Measurements from ENCODE around the gene NCR2.

The NCR2 gene

DNA sequence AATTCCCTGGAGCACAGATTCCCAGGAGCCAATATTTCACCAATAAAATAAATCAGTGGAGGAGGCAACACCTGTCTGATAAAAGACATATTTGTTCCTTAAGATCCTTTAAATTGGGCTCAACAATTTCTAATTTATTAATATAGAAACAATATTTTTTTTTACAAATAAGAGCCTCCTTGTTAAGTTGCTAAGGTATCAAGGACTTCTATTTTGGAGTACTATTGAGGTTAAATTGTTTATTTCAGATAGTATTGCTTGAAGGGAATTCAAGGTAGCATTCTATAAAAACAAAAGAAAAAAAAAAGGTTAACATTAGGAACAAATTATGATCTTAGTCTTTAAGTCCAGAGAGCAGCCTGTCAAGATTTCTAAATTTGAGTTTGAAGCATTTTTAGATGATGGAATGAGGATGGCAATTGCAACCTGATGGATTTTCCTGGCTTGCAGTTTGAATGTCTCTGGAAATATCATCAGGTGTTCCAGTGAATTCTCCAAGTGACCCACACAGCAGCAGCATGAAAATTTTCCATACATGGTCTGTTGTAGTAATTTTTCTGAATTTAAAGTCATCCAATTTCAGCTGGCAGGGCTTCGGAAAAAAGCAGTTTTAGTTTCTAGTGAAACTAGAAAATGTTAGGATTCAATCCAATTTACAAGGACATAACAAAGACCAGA, 19.3 kb upstream of the NCR2 start:
- CTCF ChIA-PET: interaction anchor here (1.5 to 6.4 kb wide), 4 partner anchors 9 to 52 kb away, joined by 3 to 72 read pairs (median 8); no protein-coding TSS in a partner anchor
- no peaks in the 10 kb centered on the region for H3K36me3 Mint-ChIP-seq
- peaks cover 24% of the 10 kb centered on the region for H3K4me1 Mint-ChIP-seq
- no peaks in the 10 kb centered on the region for H3K9me3 Mint-ChIP-seq
- DNase-seq: no peak
- H3K27me3 Mint-ChIP-seq: peaks cover 56% of the 10 kb centered on the region
- H3K27ac Mint-ChIP-seq: no peak overlapping the region
- H3K4me3 Mint-ChIP-seq: no peak overlapping the region

DNA sequence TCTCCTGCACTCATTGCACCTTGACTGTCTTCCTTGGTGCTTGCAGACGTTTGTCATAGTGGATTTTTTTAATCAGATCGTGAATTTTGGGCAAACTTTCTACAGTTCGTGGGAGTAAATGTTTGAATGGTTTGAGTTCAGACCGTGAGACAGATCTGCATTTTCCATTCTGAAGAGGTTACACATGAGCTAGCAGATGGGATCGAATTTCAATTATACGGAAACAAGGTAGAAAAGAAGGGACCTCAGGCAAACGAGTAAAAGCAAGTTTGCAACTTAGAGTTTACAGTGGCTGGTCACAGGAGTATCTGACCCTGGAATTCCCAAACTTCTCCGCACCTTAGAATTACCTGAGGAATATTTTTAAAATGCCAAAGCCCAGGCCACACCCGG, 17.2 kb upstream of the NCR2 start:
- no peak overlapping the region for H3K4me3 Mint-ChIP-seq
- peaks cover 37% of the 10 kb centered on the region for H3K27me3 Mint-ChIP-seq
- no peak overlapping the region for H3K27ac Mint-ChIP-seq
- peaks cover 24% of the 10 kb centered on the region for H3K4me1 Mint-ChIP-seq
- H3K36me3 Mint-ChIP-seq: no peaks in the 10 kb centered on the region
- H3K9me3 Mint-ChIP-seq: no peaks in the 10 kb centered on the region
- CTCF ChIA-PET: interaction anchor here (0.9 to 6.4 kb wide), 10 partner anchors 10 to 239 kb away, joined by 3 to 72 read pairs (median 4); no protein-coding TSS in a partner anchor
- DNase-seq: no peak

DNA sequence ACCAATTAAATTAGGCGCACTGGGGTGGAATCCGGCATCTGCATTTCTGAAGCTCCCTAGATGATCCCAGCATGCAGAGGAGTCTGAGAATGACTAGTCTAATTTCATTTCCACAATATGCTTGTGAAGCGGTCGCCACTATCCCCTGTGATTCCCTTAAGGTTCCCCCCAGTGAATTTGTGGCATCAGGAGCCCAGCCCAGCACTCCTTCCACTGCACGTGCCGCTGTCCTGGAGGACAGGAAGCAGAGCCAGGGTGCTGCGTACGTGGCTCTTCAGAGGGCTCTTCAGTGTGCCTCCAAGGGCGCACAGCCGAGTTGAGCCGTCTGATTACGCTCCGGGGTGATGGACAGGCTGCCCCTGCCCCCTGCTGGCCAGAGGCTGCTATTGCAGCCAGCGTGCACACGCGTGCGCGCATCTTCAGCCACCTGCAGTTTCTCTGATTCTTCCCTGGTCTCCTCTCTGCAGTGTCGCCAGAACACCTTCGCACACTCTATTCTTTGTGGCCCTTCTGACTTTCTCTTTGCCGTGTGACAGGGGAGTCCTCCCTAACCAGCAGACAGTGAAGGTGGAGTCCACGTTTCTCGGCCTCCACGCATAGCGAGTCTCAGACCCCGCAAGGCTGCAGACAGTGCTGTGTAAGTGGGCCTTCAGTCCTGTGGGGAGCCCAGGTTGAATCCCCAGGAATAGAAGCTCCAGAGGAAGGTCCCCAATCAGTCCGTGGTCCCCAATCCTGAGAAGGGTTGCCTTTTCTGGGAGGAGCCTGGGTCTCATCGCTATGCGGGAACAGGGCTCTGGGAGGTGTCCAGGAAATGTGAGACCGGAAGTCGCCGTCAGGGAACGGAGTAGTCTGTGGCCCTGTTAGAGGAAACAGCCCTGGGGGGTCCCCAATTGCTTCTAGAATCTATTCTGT, 16.5 kb upstream of the NCR2 start:
- CTCF ChIA-PET: interaction anchor here (0.6 to 6.4 kb wide), 27 partner anchors 9 to 256 kb away, joined by 3 to 72 read pairs (median 4); no protein-coding TSS in a partner anchor
- H3K9me3 Mint-ChIP-seq: no peaks in the 10 kb centered on the region
- DNase-seq: peak; percentile 89
- peaks cover 31% of the 10 kb centered on the region for H3K27me3 Mint-ChIP-seq
- no peak overlapping the region for H3K27ac Mint-ChIP-seq
- H3K4me1 Mint-ChIP-seq: peaks cover 24% of the 10 kb centered on the region
- H3K4me3 Mint-ChIP-seq: peak overlapping the region; percentile 2
- no peaks in the 10 kb centered on the region for H3K36me3 Mint-ChIP-seq

DNA sequence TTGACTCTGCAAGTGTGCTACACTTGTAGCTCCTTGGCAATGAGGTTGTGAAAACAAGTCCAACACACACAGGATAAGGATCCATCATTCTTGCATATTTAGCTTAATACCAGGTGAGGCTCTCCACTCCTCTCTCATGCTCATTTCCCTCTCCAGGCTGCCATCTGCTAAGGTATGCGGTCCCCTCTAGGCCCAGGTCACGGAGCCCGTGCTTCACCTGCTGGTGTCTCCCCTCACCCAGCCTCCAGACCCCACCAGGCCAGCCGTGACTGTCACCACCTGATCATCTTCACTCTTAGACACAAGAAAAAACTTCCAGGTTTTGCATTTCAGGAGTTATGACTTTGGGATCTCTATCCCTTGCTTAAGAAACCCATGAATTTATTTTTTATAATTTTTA, 14.2 kb upstream of the NCR2 start:
- peaks cover 24% of the 10 kb centered on the region for H3K4me1 Mint-ChIP-seq
- H3K27me3 Mint-ChIP-seq: peaks cover 29% of the 10 kb centered on the region
- H3K27ac Mint-ChIP-seq: no peak overlapping the region
- no peaks in the 10 kb centered on the region for H3K36me3 Mint-ChIP-seq
- CTCF ChIA-PET: interaction anchor here (1.1 to 6.4 kb wide), 10 partner anchors 11 to 230 kb away, joined by 3 to 72 read pairs (median 10); no protein-coding TSS in a partner anchor
- no peak for DNase-seq
- H3K4me3 Mint-ChIP-seq: no peak overlapping the region
- H3K9me3 Mint-ChIP-seq: no peaks in the 10 kb centered on the region

DNA sequence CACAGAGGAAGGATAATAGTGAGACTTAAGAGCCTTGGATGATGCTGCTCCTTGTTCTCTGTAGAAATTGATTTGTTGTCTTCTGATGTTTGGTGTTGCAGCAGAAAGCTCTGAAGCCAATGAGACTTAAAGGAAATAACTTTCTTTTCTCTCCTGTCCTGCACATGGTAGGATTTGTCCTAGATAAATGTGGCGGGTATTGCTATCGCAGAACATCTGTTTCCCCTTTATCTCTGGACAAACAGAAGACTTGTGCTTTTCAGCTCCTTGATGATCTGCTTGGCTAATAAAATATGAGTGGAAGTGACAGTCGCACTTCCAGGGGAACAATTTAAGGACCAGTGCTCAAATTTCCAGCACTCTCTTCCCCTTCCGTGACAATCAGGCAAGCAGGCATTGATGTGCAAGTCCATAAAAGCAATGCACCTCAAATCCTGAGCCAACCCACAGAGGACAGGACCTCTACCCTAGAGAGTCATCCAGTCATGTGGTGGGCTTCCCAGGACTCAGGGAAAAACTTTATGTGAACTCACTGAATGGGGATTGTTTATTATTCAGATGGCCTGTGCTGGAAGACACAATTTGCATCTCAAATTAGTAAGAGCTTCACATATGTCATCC, 9.9 kb upstream of the NCR2 start:
- peaks cover 33% of the 10 kb centered on the region for H3K27me3 Mint-ChIP-seq
- no peak overlapping the region for H3K4me3 Mint-ChIP-seq
- no peaks in the 10 kb centered on the region for H3K9me3 Mint-ChIP-seq
- DNase-seq: no peak
- no peaks in the 10 kb centered on the region for H3K36me3 Mint-ChIP-seq
- H3K4me1 Mint-ChIP-seq: no peaks in the 10 kb centered on the region
- no peak overlapping the region for H3K27ac Mint-ChIP-seq
- CTCF ChIA-PET: no interaction called here

DNA sequence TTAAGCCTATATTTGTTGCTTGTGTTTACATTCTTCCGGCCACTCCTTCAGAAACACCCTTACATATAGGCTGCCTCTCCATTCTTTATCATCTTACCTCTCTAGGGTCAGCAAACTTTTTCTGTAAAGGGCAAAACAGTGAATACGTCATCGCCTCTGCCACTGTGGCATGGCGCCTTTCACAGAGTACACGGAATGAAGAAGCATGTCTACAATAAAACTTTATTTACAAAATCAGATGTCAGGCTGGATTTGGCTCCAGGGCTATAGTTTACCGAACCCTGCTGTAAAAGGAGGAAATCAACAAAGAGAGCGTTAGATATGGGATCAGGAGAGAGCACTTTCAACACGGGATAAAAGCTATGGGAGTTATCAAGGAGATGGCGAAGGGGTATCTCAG, 9.3 kb upstream of the NCR2 start:
- H3K27ac Mint-ChIP-seq: no peak overlapping the region
- CTCF ChIA-PET: no interaction called here
- H3K4me3 Mint-ChIP-seq: no peak overlapping the region
- H3K27me3 Mint-ChIP-seq: peaks cover 33% of the 10 kb centered on the region
- no peaks in the 10 kb centered on the region for H3K9me3 Mint-ChIP-seq
- no peaks in the 10 kb centered on the region for H3K4me1 Mint-ChIP-seq
- DNase-seq: no peak
- H3K36me3 Mint-ChIP-seq: no peaks in the 10 kb centered on the region

DNA sequence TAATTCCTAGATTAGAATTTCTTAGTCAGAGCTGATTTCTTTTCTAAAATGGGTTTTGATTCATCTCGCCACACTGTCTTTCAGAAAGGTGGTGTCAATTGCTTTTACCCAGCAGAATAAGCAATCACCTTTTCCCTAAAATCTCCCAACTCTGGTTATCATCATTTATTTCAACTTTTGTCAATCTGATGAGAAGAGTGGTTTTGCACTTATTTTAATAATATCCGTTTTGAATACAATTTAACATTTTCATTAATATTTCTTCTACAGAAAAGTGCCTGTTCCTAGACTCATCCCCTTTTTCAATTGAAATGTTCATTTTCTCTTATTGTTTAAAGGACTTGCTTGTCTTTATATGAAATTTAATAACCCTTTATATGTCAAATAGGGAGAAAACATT, 8.2 kb upstream of the NCR2 start:
- Mint-ChIP-seq H3K27ac (no peak overlapping the region), H3K4me1 (peaks cover 7% of the 10 kb centered on the region), H3K27me3 (peaks cover 43% of the 10 kb centered on the region), H3K9me3 (no peaks in the 10 kb centered on the region), H3K36me3 (no peaks in the 10 kb centered on the region), H3K4me3 (no peak overlapping the region)
- DNase-seq: no peak
- CTCF ChIA-PET: no interaction called here

DNA sequence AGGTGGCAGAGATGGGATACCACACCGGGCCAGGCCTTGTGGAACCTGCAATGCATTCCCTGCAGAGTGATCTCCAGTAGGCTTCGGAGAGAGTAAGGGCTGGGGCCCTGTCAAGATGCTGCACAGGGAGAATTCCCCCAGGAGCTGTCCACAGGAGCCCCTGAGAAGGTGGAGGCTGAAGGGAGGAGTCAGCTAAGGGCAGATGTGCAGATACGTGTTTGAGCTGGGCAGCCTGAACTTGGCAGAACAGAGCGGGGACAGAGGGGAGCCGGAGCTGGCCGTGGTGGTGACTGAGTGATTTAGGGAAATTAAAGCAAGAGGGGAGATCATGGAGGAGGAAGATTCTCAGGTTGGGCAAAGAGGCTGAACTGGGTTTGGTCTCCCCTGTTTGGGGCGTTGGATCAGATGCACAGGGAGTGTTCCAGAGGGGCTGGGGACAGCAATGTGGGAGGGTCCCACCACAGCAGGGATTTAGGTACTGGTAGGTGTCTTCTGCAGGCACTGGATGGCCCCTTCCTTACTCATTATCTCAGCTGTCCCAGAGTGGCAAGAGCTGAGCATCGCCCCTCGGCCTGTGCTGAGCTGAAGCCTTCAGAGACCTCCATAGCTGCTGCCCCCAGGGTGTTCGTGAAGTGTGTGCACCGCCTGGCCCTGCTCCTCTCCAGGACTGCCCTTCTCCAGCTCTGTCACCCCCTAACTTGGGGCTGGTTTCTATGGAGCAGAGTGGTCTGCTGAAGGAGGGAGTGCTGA, 3.8 kb upstream of the NCR2 start:
- no peaks in the 10 kb centered on the region for H3K36me3 Mint-ChIP-seq
- peaks cover 32% of the 10 kb centered on the region for H3K4me1 Mint-ChIP-seq
- DNase-seq: no peak
- H3K4me3 Mint-ChIP-seq: no peak overlapping the region
- H3K27me3 Mint-ChIP-seq: peaks cover 40% of the 10 kb centered on the region
- no peak overlapping the region for H3K27ac Mint-ChIP-seq
- CTCF ChIA-PET: interaction anchor here (1.0 kb wide), 1 partner anchor 15 kb away, joined by 3 read pairs; no protein-coding TSS in a partner anchor
- no peaks in the 10 kb centered on the region for H3K9me3 Mint-ChIP-seq

DNA sequence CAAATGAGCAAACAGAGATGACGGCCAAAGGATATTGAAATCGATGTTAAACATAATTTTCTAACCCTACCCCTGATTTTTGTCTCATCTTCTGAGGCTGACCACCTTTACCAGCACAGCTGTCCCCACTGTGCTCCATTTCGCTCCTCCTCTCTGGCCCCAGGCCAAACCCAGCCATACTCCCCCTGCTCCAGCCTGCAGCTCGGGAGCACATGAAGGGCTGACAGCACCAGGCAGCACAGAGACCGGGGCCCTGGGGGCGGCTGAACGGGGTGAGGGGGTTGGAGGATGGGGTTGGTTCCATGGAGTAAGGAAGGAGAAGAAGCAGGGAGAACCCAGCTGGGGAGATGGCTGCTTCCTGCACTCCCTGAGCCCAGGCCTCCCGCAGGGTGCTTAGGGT, 3.2 kb upstream of the NCR2 start:
- Mint-ChIP-seq H3K27me3 (peaks cover 41% of the 10 kb centered on the region), H3K9me3 (no peaks in the 10 kb centered on the region), H3K36me3 (no peaks in the 10 kb centered on the region), H3K4me1 (peaks cover 32% of the 10 kb centered on the region), H3K4me3 (no peak overlapping the region), H3K27ac (no peak overlapping the region)
- CTCF ChIA-PET: interaction anchor here (1.0 to 3.0 kb wide), 4 partner anchors 12 to 351 kb away, joined by 3 to 17 read pairs (median 4); no protein-coding TSS in a partner anchor
- no peak for DNase-seq

DNA sequence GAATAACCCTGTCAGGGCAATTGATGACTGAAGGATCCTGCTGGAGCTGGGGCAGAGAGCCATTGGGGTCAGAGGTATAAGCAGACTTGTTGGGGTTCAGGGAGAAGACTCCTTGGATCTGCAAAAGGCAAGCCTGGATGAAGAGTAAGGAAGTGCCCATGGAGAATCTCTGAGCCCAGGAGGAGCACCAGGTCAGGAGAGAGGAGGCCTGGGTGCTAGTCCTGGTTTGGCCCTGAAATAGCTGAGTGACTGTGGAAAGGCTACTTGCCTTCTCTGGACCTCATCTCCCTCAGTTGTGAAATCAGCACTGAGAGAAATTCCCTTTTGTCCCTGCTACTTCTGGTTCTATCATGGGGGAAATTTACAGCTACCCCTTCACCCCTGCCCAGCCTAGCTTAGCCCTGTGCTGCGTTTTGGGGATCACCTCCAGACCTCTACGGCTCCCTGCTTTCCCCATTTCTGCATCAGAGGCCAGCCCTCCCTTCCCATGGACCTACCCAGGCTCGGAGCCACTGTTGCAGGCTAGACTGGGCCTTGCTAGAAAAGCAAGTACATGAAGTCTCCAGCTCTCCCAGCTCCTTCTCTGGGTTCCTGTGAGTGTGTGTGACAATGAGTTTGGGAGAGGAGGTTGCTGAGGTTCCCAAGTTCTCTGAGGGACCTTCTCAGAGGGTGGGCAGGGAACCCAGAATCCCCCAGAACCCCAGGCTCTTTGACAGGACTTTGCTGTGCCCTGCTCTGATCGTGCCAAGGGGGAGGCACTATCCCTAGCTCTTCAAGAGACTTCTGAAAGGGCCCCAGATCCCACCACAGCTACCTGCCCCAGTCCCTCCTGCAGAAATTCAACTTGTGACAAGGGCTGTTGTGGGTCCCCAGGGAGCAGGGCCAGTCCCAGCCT, 2.3 kb upstream of the NCR2 start:
- peaks cover 32% of the 10 kb centered on the region for H3K4me1 Mint-ChIP-seq
- H3K27me3 Mint-ChIP-seq: peaks cover 41% of the 10 kb centered on the region
- H3K4me3 Mint-ChIP-seq: no peak overlapping the region
- no peak for DNase-seq
- peak overlapping the region; percentile 58 for H3K27ac Mint-ChIP-seq
- CTCF ChIA-PET: interaction anchor here (0.6 to 3.0 kb wide), 10 partner anchors 9 to 350 kb away, joined by 3 to 17 read pairs (median 4); no protein-coding TSS in a partner anchor
- H3K9me3 Mint-ChIP-seq: no peaks in the 10 kb centered on the region
- no peaks in the 10 kb centered on the region for H3K36me3 Mint-ChIP-seq

DNA sequence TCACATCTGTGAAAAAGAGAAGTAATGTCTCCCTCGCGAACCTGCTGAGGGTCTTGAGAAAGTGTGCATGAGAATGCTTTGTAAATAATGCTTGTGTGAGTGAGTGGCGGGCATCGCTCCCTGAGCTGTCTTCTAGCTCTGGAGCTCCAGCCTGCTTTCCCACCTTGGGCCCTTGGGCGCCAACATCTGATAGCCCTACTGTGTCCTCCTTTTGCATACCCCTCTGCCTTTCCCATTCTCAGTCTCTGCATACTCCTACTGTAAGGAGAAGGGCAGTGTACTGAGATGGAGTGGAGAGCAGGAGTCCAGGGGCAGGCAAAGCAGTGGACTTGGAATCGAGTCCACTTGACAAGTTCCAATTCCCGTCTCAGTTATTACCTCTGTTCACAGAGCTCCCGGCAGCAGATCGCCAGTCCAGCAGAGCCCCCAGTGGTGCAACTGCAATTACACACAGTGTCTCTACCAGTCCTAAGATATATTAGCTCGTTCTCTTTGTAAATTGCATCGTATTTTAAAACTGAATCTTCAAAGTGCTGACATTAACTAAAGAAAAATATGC, 847 bp upstream of the NCR2 start:
- H3K27ac Mint-ChIP-seq: no peak overlapping the region

DNA sequence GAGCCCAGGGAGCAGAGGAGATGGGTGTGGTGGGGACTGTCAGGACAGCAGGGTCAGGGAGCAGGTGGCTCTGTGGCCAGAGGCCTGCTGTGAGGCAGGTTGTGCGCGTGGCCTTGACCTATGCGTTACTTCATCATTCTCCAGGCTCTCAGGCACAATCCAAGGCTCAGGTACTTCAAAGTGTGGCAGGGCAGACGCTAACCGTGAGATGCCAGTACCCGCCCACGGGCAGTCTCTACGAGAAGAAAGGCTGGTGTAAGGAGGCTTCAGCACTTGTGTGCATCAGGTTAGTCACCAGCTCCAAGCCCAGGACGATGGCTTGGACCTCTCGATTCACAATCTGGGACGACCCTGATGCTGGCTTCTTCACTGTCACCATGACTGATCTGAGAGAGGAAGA, 535 bp downstream of the NCR2 start:
- no peaks in the 10 kb centered on the region for H3K36me3 Mint-ChIP-seq
- DNase-seq: no peak
- H3K9me3 Mint-ChIP-seq: no peaks in the 10 kb centered on the region
- H3K27ac Mint-ChIP-seq: no peak overlapping the region
- peaks cover 32% of the 10 kb centered on the region for H3K4me1 Mint-ChIP-seq
- H3K27me3 Mint-ChIP-seq: peaks cover 37% of the 10 kb centered on the region
- CTCF ChIA-PET: interaction anchor here (1.0 to 1.6 kb wide), 2 partner anchors 34 to 40 kb away, joined by 3 to 4 read pairs; no protein-coding TSS in a partner anchor
- no peak overlapping the region for H3K4me3 Mint-ChIP-seq

More for the DNA sequence above, 847 bp upstream of the NCR2 start:
- CTCF ChIA-PET: interaction anchor here (0.8 to 3.0 kb wide), 9 partner anchors 10 to 349 kb away, joined by 3 to 17 read pairs (median 4); no protein-coding TSS in a partner anchor
- Mint-ChIP-seq H3K4me1 (peaks cover 32% of the 10 kb centered on the region), H3K27me3 (peaks cover 35% of the 10 kb centered on the region), H3K36me3 (no peaks in the 10 kb centered on the region), H3K4me3 (no peak overlapping the region), H3K9me3 (no peaks in the 10 kb centered on the region)
- DNase-seq: no peak
